ENCODE results near the gene MAGI2.
"Not testable (repeated sequence)": the region's sequence is repeated elsewhere in the genome, so short reads cannot be mapped to it uniquely, and the experiment has no call there.

Gene MAGI2

GRCh38 chr7:78635026-78635793 is 818.3 kb downstream of the MAGI2 start:
- DNase-seq (ENCODE audit: low read depth) = no peak

- DNase-seq (ENCODE audit: low read depth) = no peak
These were observed 819.4 kb downstream of the MAGI2 start for GRCh38 chr7:78634093-78634492.

DNA sequence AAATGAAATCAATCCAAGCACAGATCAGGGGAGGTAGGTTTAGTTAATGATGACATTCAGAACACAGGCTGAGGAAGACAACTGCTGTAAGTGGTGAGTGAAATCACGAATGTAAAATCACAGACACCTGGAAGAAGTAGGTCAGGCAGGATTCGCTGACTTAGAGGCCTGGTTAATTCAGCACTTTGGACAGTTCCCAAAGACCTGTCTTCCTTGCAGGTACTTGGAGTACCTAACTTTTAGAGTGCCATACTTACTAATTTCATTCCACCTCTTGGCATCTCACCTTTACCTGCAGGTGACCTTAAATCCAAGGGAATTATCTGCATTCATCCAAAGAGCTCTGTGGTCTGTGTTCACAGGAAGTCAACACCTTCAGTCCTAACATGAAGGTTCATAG is 832.5 kb downstream of the MAGI2 start:
- no peak for DNase-seq (ENCODE audit: low read depth)

DNA sequence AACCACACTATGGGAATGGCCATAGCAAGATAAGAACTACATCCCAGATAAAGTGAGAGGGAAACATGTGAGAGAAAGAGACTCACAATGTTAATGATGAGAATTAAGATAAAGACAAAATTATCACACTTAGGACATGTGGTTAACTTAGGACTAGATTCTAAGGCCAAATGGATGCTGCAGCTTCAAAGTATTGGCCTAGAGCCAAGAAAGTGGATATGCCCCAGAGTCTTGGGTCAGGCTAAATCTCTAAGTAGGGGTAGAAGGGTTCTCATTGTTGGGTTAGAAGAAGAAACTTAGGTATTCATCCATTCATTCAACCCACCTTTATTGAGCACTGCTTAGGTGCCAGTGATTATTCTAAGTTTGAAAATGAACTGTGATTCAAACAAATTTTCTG is 836.9 kb downstream of the MAGI2 start:
- no peak for DNase-seq (ENCODE audit: low read depth)

DNA sequence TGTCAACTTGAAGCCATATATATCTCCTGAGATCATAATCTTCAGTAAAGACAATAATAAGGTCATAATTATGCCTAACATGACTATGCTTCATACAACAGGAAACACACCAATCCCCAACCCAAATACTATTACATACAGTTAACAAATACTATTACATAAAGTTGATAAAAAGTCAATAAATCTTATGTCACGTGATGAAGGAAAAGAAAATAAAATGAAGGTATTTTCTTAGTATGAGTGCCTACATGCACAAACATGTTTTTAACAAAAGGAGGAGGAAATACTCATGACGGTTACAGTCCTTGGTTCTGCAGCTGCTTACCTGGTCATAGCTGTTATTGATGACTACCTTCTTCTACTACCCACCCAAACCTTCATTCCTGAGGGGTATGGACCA is 844.2 kb downstream of the MAGI2 start:
- no peak for DNase-seq (ENCODE audit: low read depth)

DNA sequence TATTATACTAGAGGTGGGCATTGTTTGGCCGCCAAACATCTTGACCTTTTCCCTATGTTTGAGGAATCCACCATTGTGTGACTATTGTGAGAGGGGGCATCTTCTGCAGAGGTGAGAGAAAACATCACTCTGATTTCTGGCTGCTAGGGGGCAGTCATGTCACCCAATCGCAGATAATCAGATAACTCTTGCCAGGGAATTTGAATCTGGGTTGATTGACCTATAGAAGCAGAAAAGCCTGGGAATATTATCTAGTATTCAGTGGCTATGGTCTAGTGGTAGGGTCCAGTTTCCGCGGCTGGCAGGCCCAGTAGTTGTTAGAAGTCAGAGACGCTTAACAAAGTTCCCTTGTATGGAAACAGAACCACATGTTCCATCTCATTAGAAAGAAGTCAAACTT is 846.4 kb downstream of the MAGI2 start:
- DNase-seq (ENCODE audit: low read depth) = no peak

GRCh38 chr7:78605119-78605518 is 848.3 kb downstream of the MAGI2 start:
- DNase-seq (ENCODE audit: low read depth) = no peak

- DNase-seq (ENCODE audit: low read depth) = no peak
These were observed 851.7 kb downstream of the MAGI2 start for GRCh38 chr7:78601728-78602127.

DNA sequence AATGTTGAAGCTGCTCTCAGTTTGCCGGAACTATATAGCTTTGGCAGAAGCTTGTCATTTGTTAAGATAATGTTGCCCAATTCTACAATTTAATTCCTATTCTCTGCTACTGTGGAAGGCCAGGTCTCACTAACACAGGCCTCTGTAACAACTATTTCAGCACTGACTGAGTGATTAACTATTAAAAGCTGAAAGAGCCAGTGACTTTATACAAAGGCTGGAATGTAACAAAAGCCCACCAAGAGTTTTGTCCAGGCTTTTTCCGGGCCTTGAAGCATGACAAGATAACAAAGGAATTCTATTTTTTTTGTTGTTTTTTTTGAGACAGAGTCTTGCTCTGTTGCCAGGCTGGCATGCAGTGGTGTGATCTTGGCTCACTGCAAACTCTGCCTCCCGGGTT is 859.3 kb downstream of the MAGI2 start:
- DNase-seq (ENCODE audit: low read depth) = no peak

DNA sequence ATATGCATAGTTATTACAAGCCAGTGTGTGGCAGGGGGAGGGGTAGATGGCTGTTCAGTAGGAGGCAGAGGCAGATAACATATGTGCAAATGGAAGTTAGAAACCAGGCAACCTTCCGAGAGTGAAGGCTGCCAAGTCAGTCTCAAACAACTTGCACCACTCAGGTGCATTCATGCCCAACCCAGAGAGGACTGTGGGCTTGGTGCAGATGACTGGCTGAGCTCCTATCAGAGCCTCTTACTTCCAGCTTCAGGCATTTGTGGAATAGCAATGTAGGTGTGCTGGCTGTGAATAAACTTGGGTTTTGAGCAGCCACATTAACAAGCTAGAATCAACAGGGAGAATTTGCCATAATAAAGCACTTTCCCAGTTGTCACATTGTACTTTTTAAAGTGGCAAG is 865.1 kb downstream of the MAGI2 start:
- no peak for DNase-seq (ENCODE audit: low read depth)

DNA sequence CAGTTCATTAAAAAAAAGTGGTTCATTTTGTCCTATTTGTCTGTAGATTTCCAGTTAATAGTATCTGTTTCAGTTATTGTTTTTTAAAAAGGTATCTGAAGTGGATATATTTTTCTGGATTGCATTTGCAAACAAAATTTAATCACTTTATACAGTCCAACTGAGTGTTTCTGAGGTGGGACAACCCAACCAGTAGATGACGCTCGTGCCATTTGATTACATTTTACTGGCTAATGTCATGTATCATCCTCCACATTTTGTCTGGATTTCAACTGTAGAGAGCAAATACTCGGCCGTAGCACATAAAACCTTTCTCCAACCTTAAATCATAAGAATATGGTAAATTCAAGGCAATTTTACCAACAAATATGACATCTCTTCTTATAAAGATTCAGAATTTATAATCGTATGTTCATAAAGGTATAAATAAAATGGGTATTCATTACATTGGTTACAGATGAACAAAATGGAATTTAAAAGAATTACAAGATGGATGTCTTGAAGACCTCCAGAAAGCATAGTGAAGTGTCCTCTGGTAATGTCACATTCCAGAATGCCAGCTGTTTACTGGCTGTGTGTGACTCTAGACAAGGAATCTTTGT is 865.9 kb downstream of the MAGI2 start:
- no peak for DNase-seq (ENCODE audit: low read depth)

- no peak for DNase-seq (ENCODE audit: low read depth)
These were observed 867.5 kb downstream of the MAGI2 start for GRCh38 chr7:78585980-78586379.

DNA sequence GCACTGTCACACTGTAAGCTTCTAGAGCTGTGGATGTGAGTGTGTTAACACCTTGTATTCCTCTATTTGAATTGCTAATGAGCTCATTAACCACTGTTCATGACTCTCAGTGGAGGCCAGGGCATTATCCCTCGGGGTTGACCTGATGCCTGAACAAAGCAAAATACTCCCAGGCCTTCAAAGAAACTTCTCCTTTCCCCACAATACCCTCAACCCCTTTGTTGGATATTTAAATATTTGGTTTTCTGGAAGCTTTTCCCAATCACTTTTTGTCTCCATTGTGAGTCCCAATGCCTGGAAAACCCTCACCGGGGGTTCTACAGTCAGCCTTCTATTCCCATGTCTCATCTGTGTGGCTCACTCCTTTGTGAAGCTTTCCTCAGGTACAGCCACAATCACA is 874.8 kb downstream of the MAGI2 start:
- no peak for DNase-seq (ENCODE audit: low read depth)

DNA sequence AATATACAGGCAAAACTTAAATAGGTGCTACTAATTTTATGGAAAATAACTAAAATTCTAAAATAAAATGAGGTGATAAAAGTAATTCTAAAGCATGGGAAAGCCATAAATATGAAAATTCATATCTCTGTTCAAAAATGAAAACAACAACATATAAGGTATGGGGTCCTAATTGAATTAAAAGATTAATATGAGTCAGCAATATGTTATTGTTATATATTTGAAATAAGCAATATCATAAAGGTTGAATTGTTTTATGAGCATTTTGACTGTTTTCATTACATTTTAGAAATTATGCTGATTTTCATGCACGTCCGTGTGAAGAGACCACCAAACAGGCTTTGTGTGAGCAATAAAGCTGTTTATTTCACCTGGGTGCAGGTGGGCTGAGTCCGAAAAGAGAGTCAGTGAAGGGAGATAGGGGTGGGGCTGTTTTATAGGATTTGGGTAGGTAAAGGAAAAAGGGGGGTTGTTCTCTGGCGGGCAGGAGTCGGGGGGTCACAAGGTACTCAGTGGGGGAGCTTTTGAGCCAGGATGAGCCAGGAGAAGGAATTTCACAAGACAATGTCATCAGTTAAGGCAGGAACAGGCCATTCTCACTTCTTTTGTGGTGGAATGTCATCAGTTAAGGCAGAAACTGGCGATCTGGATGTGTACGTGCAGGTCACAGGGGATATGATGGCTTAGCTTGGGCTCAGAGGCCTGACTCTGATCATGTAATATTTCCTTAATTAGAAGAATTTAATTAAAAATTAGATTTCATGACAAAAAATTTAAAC is 876.1 kb downstream of the MAGI2 start:
- not testable (repeated sequence) for DNase-seq (ENCODE audit: low read depth)

DNA sequence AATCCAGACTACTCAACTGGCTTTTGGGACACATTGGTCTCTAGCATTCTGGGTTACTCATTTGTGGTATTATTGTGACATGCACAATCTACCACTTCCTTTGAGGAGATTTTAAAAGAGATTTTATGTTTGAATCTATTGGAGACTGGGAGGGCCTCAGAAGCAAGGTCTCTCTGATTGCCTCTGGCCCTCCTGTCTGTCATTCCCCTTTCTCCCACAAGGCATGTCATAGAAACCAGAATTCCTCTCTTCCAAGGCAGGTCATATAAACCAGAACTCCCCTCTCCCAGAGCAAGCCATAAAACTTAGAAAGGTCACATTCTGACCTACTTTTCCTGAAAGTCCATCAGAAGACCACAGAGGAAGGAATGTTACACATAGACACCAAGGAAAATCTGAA is 877.2 kb downstream of the MAGI2 start:
- DNase-seq (ENCODE audit: low read depth) = no peak

- no peak for DNase-seq (ENCODE audit: low read depth)
These were observed 882.2 kb downstream of the MAGI2 start for GRCh38 chr7:78571292-78571691.

GRCh38 chr7:78568690-78569089 is 884.8 kb downstream of the MAGI2 start:
- DNase-seq (ENCODE audit: low read depth) = no peak

DNA sequence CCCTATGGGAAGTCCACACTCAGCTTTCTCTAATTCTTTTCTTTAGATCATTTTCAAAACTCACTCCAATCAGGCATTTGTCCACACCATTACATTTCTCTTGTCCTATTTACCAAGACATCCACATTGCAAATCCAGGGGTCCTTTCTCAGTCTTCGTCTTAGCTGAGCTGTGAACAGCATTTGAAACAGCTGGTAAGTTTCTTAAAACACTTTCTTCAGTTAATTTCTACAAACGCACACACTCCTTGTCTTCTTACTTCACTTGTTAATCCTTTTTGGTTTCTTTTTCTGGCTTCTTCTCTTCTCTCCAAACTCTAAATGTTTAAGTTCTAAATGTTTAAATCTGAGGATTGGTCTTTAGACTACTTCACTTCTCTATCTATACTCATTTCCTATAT is 885.6 kb downstream of the MAGI2 start:
- no peak for DNase-seq (ENCODE audit: low read depth)

DNA sequence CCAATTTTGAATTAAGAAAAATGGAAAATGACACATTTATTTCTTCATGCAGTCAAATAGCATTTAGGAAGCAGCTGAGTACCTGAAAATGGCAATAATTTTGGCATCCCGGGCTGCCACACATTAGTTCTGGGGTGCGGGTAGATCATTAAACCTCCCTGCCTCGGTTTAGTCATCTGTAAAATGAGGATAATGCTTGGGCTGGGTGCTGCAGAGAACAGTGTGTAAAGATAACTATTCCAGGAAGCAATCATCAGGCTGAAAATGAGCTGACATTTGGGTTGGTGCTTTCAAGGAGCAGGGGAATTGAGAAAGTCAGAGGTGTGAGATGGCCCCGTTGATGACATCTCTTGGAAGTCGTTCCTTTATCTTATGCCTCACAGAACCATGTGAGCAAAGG is 887.7 kb downstream of the MAGI2 start:
- DNase-seq (ENCODE audit: low read depth) = no peak

DNA sequence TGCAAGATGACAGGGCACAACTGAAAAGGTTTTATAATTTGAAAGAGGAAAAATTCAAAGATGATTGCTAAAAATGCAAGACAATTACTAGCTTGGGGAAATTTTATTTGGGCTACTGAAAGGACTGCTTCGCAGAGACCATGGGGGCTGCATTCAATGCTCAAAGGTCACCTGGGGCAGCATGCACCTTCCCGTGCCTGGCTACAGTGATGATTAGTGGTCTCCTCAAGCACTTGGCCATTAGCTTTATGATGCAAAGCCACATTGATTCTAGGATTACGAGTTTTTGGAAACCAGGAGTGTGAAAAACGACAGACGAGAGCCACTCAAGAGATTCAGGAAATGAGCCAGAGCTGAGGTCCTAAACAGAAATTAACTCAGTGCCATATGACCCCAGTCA is 890.3 kb downstream of the MAGI2 start:
- no peak for DNase-seq (ENCODE audit: low read depth)

- no peak for DNase-seq (ENCODE audit: low read depth)
These were observed 891.3 kb downstream of the MAGI2 start for GRCh38 chr7:78562191-78562590.

DNA sequence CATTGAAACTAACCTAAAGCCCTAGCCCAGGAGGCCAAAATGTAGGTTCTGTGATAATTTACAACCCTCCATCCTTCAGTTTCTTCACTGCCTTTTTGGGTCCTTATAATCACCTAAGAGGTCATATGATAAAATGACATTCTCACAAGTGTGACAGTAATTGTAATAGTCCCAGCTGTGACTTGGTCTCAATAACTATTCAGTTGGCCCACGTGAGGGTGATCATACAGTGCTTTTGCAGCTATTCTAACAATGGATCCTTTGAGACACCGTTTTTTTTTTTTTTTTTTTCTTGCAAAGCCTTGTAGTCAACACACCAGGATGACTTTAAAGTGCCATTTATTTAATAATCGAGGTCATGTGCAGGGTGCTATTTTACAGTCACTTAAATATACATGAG is 894.9 kb downstream of the MAGI2 start:
- no peak for DNase-seq (ENCODE audit: low read depth)

DNA sequence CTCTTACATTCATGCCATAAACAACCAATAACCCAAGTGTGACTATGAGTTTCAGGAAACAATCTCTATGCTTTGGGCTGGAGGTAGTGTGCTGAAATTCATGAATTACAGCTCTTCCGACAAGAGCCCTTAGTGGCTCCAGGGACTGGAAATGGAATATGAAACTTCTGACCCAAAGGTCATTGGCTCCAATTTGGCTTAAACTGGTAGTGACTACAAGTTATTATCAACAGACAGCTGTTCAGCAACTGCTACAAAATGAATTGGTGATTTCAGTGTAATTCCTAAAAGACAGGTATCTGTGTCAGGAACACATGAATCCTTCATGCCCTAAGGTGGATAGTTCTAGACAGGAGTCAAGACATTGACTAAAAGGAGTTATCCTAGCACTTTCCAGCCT is 909.5 kb downstream of the MAGI2 start:
- DNase-seq (ENCODE audit: low read depth) = no peak

All from activated gamma-delta T cell treated with anti-CD3 and anti-CD28 coated beads, Interleukin-2, amount 50 U/mL, for 16 hours (primary cell).